ENCODE measurements around the gene SLC4A1. TPM values are rescaled to one million over a fixed set of nuclear protein-coding genes. Genes with fewer than 3 reads are reported as not detected.

The SLC4A1 gene
- total RNA-seq, 1 experiment from 2014 or later = not detected

DNA sequence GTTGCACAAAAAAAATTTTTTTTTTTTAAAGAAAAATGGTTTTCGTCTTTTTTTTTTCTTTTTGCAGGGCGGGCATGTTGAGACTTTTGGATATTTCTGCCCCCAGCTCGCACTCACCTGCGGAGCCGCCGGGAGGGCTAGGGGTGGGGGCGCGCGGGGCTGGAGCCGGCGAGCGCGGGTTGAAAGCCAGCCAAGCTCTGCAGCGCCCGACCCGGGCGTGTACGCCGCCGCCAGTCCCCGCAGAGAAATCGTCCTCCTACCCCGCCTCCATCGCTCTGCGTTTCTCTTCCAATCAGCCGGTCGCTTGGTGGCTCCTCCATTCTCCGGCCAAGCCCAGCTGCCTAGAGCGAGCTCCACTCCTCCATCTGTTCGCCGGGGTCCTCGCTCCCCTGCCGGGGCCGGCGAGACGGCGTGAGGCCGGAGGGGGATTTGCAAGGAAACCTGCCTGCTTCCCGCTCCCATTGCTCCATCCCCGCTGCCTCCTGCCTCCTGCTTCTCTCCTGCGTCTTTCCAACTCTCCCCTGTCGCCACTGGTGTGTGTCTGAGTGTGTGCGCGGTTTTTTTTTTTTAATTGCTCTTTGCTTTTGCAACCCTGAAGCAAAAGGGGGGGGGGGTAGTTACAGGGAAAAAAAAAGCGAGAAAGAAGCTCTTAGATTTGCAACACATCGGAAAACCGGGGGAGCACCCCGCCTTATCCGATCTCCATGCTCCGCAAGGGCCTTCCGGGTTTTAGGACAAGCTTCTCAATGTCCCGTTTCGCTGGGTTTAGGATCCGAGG, 46.7 kb downstream of the SLC4A1 start (continued):
- TF ChIP-seq, protein P1, sequence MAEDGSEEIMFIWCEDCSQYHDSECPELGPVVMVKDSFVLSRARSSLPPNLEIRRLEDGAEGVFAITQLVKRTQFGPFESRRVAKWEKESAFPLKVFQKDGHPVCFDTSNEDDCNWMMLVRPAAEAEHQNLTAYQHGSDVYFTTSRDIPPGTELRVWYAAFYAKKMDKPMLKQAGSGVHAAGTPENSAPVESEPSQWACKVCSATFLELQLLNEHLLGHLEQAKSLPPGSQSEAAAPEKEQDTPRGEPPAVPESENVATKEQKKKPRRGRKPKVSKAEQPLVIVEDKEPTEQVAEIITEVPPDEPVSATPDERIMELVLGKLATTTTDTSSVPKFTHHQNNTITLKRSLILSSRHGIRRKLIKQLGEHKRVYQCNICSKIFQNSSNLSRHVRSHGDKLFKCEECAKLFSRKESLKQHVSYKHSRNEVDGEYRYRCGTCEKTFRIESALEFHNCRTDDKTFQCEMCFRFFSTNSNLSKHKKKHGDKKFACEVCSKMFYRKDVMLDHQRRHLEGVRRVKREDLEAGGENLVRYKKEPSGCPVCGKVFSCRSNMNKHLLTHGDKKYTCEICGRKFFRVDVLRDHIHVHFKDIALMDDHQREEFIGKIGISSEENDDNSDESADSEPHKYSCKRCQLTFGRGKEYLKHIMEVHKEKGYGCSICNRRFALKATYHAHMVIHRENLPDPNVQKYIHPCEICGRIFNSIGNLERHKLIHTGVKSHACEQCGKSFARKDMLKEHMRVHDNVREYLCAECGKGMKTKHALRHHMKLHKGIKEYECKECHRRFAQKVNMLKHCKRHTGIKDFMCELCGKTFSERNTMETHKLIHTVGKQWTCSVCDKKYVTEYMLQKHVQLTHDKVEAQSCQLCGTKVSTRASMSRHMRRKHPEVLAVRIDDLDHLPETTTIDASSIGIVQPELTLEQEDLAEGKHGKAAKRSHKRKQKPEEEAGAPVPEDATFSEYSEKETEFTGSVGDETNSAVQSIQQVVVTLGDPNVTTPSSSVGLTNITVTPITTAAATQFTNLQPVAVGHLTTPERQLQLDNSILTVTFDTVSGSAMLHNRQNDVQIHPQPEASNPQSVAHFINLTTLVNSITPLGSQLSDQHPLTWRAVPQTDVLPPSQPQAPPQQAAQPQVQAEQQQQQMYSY (CRISPR knock-in tag; IDR thresholded peaks at IDR 0.05) = peak; percentile 77
- TF ChIP-seq, protein P2, sequence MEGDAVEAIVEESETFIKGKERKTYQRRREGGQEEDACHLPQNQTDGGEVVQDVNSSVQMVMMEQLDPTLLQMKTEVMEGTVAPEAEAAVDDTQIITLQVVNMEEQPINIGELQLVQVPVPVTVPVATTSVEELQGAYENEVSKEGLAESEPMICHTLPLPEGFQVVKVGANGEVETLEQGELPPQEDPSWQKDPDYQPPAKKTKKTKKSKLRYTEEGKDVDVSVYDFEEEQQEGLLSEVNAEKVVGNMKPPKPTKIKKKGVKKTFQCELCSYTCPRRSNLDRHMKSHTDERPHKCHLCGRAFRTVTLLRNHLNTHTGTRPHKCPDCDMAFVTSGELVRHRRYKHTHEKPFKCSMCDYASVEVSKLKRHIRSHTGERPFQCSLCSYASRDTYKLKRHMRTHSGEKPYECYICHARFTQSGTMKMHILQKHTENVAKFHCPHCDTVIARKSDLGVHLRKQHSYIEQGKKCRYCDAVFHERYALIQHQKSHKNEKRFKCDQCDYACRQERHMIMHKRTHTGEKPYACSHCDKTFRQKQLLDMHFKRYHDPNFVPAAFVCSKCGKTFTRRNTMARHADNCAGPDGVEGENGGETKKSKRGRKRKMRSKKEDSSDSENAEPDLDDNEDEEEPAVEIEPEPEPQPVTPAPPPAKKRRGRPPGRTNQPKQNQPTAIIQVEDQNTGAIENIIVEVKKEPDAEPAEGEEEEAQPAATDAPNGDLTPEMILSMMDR (IDR thresholded peaks at IDR 0.05) = no peak
- TF ChIP-seq, protein P3, sequence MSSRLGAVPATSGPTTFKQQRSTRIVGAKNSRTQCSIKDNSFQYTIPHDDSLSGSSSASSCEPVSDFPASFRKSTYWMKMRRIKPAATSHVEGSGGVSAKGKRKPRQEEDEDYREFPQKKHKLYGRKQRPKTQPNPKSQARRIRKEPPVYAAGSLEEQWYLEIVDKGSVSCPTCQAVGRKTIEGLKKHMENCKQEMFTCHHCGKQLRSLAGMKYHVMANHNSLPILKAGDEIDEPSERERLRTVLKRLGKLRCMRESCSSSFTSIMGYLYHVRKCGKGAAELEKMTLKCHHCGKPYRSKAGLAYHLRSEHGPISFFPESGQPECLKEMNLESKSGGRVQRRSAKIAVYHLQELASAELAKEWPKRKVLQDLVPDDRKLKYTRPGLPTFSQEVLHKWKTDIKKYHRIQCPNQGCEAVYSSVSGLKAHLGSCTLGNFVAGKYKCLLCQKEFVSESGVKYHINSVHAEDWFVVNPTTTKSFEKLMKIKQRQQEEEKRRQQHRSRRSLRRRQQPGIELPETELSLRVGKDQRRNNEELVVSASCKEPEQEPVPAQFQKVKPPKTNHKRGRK (CRISPR knock-in tag; IDR thresholded peaks at IDR 0.05; ENCODE audit: borderline replicate concordance) = no peak
- TF ChIP-seq ETV6 (CRISPR knock-in tag; IDR thresholded peaks at IDR 0.05) (0 out of 2 replicates have a peak, but pooled peaks have one; percentile 43), MXD4 (CRISPR knock-in tag; IDR thresholded peaks at IDR 0.05; ENCODE audit: borderline replicate concordance) (no peak), SP1 (CRISPR knock-in tag; conservative IDR thresholded peaks at IDR 0.05) (peak; percentile 60; the same call in 1 of the 2 replicates), CREM (CRISPR knock-in tag; IDR thresholded peaks at IDR 0.05) (peak; percentile 20; the same call in 1 of the 2 replicates), ZNF121 (CRISPR knock-in tag; IDR thresholded peaks at IDR 0.05) (no peak), ZBTB21 (CRISPR knock-in tag; IDR thresholded peaks at IDR 0.05; ENCODE audit: borderline replicate concordance) (no peak), TEAD4 (CRISPR knock-in tag; IDR thresholded peaks at IDR 0.05) (no peak), ATF1 (CRISPR knock-in tag; IDR thresholded peaks at IDR 0.05) (no peak), NFYB (CRISPR knock-in tag; conservative IDR thresholded peaks at IDR 0.05; ENCODE audit: low read depth) (no peak), GTF2I (CRISPR knock-in tag; conservative IDR thresholded peaks at IDR 0.05) (no peak), CBFB (CRISPR knock-in tag; IDR thresholded peaks at IDR 0.05; ENCODE audit: low read depth) (no peak), NFATC4 (CRISPR knock-in tag; IDR thresholded peaks at IDR 0.05) (no peak), IRF2 (CRISPR knock-in tag; IDR thresholded peaks at IDR 0.05; ENCODE audit: borderline replicate concordance, low read depth) (no peak), GRHL2 (CRISPR knock-in tag; IDR thresholded peaks at IDR 0.05; ENCODE audit: insufficient replicate concordance, severe bottlenecking) (no peak), NFE2L1 (CRISPR knock-in tag; IDR thresholded peaks at IDR 0.05) (no peak)
- TF ChIP-seq, protein P4, sequence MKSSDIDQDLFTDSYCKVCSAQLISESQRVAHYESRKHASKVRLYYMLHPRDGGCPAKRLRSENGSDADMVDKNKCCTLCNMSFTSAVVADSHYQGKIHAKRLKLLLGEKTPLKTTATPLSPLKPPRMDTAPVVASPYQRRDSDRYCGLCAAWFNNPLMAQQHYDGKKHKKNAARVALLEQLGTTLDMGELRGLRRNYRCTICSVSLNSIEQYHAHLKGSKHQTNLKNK (CRISPR knock-in tag; IDR thresholded peaks at IDR 0.05) = no peak
- TF ChIP-seq, protein P5, sequence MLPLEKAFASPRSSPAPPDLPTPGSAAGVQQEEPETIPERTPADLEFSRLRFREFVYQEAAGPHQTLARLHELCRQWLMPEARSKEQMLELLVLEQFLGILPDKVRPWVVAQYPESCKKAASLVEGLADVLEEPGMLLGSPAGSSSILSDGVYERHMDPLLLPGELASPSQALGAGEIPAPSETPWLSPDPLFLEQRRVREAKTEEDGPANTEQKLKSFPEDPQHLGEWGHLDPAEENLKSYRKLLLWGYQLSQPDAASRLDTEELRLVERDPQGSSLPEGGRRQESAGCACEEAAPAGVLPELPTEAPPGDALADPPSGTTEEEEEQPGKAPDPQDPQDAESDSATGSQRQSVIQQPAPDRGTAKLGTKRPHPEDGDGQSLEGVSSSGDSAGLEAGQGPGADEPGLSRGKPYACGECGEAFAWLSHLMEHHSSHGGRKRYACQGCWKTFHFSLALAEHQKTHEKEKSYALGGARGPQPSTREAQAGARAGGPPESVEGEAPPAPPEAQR (CRISPR knock-in tag; IDR thresholded peaks at IDR 0.05) = no peak
- TF ChIP-seq, protein P6, sequence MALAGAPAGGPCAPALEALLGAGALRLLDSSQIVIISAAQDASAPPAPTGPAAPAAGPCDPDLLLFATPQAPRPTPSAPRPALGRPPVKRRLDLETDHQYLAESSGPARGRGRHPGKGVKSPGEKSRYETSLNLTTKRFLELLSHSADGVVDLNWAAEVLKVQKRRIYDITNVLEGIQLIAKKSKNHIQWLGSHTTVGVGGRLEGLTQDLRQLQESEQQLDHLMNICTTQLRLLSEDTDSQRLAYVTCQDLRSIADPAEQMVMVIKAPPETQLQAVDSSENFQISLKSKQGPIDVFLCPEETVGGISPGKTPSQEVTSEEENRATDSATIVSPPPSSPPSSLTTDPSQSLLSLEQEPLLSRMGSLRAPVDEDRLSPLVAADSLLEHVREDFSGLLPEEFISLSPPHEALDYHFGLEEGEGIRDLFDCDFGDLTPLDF (CRISPR knock-in tag; IDR thresholded peaks at IDR 0.05) = no peak
- TF ChIP-seq, protein P7, sequence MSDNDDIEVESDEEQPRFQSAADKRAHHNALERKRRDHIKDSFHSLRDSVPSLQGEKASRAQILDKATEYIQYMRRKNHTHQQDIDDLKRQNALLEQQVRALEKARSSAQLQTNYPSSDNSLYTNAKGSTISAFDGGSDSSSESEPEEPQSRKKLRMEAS (CRISPR knock-in tag; IDR thresholded peaks at IDR 0.05) = no peak
- TF ChIP-seq, protein P8, sequence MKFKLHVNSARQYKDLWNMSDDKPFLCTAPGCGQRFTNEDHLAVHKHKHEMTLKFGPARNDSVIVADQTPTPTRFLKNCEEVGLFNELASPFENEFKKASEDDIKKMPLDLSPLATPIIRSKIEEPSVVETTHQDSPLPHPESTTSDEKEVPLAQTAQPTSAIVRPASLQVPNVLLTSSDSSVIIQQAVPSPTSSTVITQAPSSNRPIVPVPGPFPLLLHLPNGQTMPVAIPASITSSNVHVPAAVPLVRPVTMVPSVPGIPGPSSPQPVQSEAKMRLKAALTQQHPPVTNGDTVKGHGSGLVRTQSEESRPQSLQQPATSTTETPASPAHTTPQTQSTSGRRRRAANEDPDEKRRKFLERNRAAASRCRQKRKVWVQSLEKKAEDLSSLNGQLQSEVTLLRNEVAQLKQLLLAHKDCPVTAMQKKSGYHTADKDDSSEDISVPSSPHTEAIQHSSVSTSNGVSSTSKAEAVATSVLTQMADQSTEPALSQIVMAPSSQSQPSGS (CRISPR knock-in tag; IDR thresholded peaks at IDR 0.05; ENCODE audit: borderline replicate concordance, low read depth) = no peak
- TF ChIP-seq, protein P9, sequence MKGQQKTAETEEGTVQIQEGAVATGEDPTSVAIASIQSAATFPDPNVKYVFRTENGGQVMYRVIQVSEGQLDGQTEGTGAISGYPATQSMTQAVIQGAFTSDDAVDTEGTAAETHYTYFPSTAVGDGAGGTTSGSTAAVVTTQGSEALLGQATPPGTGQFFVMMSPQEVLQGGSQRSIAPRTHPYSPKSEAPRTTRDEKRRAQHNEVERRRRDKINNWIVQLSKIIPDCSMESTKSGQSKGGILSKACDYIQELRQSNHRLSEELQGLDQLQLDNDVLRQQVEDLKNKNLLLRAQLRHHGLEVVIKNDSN (CRISPR knock-in tag; IDR thresholded peaks at IDR 0.05) = no peak
